MM.1S (cell line): Measurements from ENCODE around the gene ELAC2.

ENCODE experiments used
- EZH2 ChIP-seq: fragments of 300-600 bp; sonication (generic); optimal IDR thresholded peaks from 2 replicates; pipeline ENCODE3; 2017; ENCODE audit warnings: low read depth, mild to moderate bottlenecking, antibody characterized with exemption, low read length, mixed read lengths
- TF ChIP-seq, protein P1 (sequence below): fragments of 300-600 bp; sonication (generic); IDR thresholded peaks from 2 replicates; pipeline ENCODE4 v1.5.1; 2016; ENCODE audit warnings: antibody characterized with exemption, low read length, mixed read lengths

DNA sequence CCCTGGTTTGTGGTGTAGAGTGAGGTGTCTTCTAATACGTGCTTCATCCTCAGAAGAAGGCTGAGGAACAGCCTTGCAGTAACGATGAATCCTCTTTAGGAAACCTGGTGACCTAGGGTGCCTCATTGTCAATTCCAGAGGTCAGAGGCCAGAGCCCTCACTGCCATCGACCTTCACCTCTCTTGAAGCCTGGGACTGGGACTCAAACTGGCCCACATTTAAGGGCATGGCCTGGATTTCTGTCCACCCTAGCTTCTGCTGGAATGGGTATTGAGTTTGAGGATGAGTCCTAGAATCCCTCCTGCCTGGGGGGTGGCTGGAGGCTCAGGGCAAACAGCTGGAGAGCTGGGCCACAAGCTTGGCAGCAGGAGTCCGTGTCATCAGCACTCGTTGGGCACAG lies 38.6 kb downstream of the ELAC2 start:
- TF ChIP-seq, protein P1, sequence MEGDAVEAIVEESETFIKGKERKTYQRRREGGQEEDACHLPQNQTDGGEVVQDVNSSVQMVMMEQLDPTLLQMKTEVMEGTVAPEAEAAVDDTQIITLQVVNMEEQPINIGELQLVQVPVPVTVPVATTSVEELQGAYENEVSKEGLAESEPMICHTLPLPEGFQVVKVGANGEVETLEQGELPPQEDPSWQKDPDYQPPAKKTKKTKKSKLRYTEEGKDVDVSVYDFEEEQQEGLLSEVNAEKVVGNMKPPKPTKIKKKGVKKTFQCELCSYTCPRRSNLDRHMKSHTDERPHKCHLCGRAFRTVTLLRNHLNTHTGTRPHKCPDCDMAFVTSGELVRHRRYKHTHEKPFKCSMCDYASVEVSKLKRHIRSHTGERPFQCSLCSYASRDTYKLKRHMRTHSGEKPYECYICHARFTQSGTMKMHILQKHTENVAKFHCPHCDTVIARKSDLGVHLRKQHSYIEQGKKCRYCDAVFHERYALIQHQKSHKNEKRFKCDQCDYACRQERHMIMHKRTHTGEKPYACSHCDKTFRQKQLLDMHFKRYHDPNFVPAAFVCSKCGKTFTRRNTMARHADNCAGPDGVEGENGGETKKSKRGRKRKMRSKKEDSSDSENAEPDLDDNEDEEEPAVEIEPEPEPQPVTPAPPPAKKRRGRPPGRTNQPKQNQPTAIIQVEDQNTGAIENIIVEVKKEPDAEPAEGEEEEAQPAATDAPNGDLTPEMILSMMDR, result no peak
- no peak for TF ChIP-seq EZH2
